H1 (cell line): Measurements from ENCODE around the gene NFASC. TPM values are rescaled to one million over a fixed set of nuclear protein-coding genes. Genes with fewer than 3 reads are reported as not detected.

ENCODE experiments used
- CTCF ChIA-PET: fragments of 300-600 bp; sonication (Branson Sonifier 250); formaldehyde crosslinking; loops from one replicate; lab custom pipeline; 2021; ENCODE audit not compliant: partially characterized antibody; lab: Charles Lee
- POLR2A ChIA-PET: fragments of 300-600 bp; sonication (Branson Sonifier 250); formaldehyde crosslinking; loops from one replicate; lab custom pipeline; 2021; ENCODE audit warnings: inconsistent platforms; ENCODE audit not compliant: partially characterized antibody; lab: Charles Lee
- DNase-seq, 2 experiments: peaks; one replicate each; pipeline versions ENCODE4 v3.0.0 to v3.0.0-alpha.2; 2010 to 2022; ENCODE audit warnings: low spot score in 2 of 2, low read depth in 1 of 2, mixed read lengths in 1 of 2
- FAIRE-seq: peaks from 2 replicates; lab custom pipeline; 2011; peaks lifted over from hg19 to GRCh38; lab: Jason Lieb, UNC
- H2AFZ ChIP-seq: 2 replicates; pipeline ENCODE4 v1.8.1; 2012; ENCODE audit warnings: low read length, inconsistent platforms
- H2AK5ac ChIP-seq: 2 replicates; pipeline ENCODE4 v1.6.1; 2013; ENCODE audit warnings: low read depth, low read length
- H2BK120ac ChIP-seq: replicated peaks from 2 replicates; pipeline ENCODE3; 2013; ENCODE audit warnings: low read depth, low read length, inconsistent platforms
- H2BK12ac ChIP-seq: 2 replicates; pipeline ENCODE4 v1.6.1; 2013; ENCODE audit warnings: low read depth, low read length
- H2BK15ac ChIP-seq: 2 replicates; pipeline ENCODE4 v1.6.1; 2013; ENCODE audit warnings: low read length
- H2BK20ac ChIP-seq: 2 replicates; pipeline ENCODE4 v1.6.1; 2013; ENCODE audit warnings: low read length
- H2BK5ac ChIP-seq: 2 replicates; pipeline ENCODE4 v1.6.1; 2013; ENCODE audit warnings: low read depth, low read length
- H3K14ac ChIP-seq: 2 replicates; pipeline ENCODE4 v1.6.1; 2013; ENCODE audit warnings: inconsistent platforms; ENCODE audit not compliant: insufficient read length
- H3K18ac ChIP-seq: 2 replicates; pipeline ENCODE4 v1.6.1; 2013; ENCODE audit warnings: low read length; ENCODE audit errors: extremely low read depth
- H3K23ac ChIP-seq: 2 replicates; pipeline ENCODE4 v1.6.1; 2013; ENCODE audit warnings: inconsistent platforms; ENCODE audit not compliant: insufficient read length
- H3K23me2 ChIP-seq: 2 replicates; pipeline ENCODE4 v1.6.1; 2013; ENCODE audit warnings: low read depth, low read length
- H3K27ac ChIP-seq: 2 replicates; pipeline ENCODE4 v1.6.1; 2011; ENCODE audit warnings: low read depth, low read length, inconsistent platforms
- H3K27me3 ChIP-seq, 4 experiments: replicated peaks in 1 of 4; 1 replicate in 1 of 4; 2 replicates in 3 of 4; pipeline versions ENCODE4 v1.6.1 to v1.8.1; 2011 to 2013; ENCODE audit warnings: low read length in 3 of 4, mild to moderate bottlenecking in 3 of 4, inconsistent platforms in 2 of 4, mixed read lengths in 2 of 4, moderate library complexity in 1 of 4; ENCODE audit not compliant: control insufficient read depth in 3 of 4, insufficient read depth in 3 of 4; ENCODE audit errors: extremely low read depth in 1 of 4
- H3K36me3 ChIP-seq, 4 experiments: 2 replicates each; pipeline versions ENCODE4 v1.6.1 to v1.8.1; 2011 to 2013; ENCODE audit warnings: mild to moderate bottlenecking in 4 of 4, low read length in 3 of 4, moderate library complexity in 2 of 4, control low read depth in 1 of 4, inconsistent platforms in 1 of 4; ENCODE audit not compliant: insufficient read depth in 4 of 4, control insufficient read depth in 2 of 4
- H3K4ac ChIP-seq: replicated peaks from 2 replicates; pipeline ENCODE3; 2013; ENCODE audit warnings: low read length, low read depth, mixed read lengths, inconsistent platforms; ENCODE audit not compliant: insufficient read length
- H3K4me1 ChIP-seq, 4 experiments: replicated peaks in 1 of 4; 1 replicate in 1 of 4; 2 replicates in 3 of 4; pipeline versions ENCODE4 v1.6.1 to v1.8.1; 2011 to 2013; ENCODE audit warnings: low read length in 3 of 4, inconsistent platforms in 2 of 4, mixed read lengths in 1 of 4; ENCODE audit not compliant: insufficient read depth in 4 of 4, control insufficient read depth in 3 of 4
- H3K4me2 ChIP-seq, 2 experiments: 2 replicates each; pipeline versions ENCODE4 v1.6.1 to v1.8.1; 2011 to 2013; ENCODE audit warnings: low read depth in 2 of 2, low read length in 2 of 2, control low read depth in 1 of 2, inconsistent platforms in 1 of 2, mild to moderate bottlenecking in 1 of 2; ENCODE audit not compliant: insufficient read depth in 1 of 2
- H3K4me3 ChIP-seq, 4 experiments: fragments of 200-600, 300-600 bp in 1 of 4; sonication (generic), shearing (Covaris generic), sonication (Bioruptor Twin) in 1 of 4; 2 replicates each; pipeline versions ENCODE4 v1.5.1 to v1.8.1; 2011 to 2016; ENCODE audit warnings: low read length in 4 of 4, low read depth in 3 of 4, control low read depth in 2 of 4, inconsistent platforms in 2 of 4, mild to moderate bottlenecking in 2 of 4, mixed read lengths in 1 of 4, moderate library complexity in 1 of 4; ENCODE audit not compliant: insufficient read depth in 2 of 4; ENCODE audit errors: extremely low read depth in 1 of 4
- H3K56ac ChIP-seq: replicated peaks from 2 replicates; pipeline ENCODE3; 2013; ENCODE audit warnings: low read depth, mild to moderate bottlenecking, mixed read lengths, low read length, inconsistent platforms; ENCODE audit not compliant: insufficient read length
- H3K79me1 ChIP-seq: 2 replicates; pipeline ENCODE4 v1.6.1; 2013; ENCODE audit warnings: low read depth, low read length, control low read depth
- H3K79me2 ChIP-seq, 2 experiments: 2 replicates each; pipeline versions ENCODE4 v1.6.1 to v1.8.1; 2012 to 2013; ENCODE audit warnings: low read length in 2 of 2, mild to moderate bottlenecking in 2 of 2, inconsistent platforms in 1 of 2; ENCODE audit not compliant: insufficient read depth in 2 of 2, control insufficient read depth in 1 of 2
- H3K9ac ChIP-seq, 4 experiments: replicated peaks in 1 of 4; 1 replicate in 1 of 4; 2 replicates in 3 of 4; pipeline versions ENCODE4 v1.6.1 to v1.8.1; 2011 to 2013; ENCODE audit warnings: low read depth in 3 of 4, low read length in 3 of 4, control low read depth in 2 of 4, mild to moderate bottlenecking in 2 of 4, moderate library complexity in 2 of 4, inconsistent platforms in 1 of 4; ENCODE audit errors: extremely low read depth in 1 of 4
- H3K9me3 ChIP-seq, 2 experiments: 2 replicates each; pipeline versions ENCODE4 v1.6.1 to v1.8.1; 2012 to 2013; ENCODE audit warnings: mild to moderate bottlenecking in 2 of 2, moderate library complexity in 2 of 2, control low read depth in 1 of 2, inconsistent platforms in 1 of 2, low read depth in 1 of 2, low read length in 1 of 2, mixed read lengths in 1 of 2; ENCODE audit not compliant: insufficient read depth in 2 of 2
- H4K20me1 ChIP-seq, 2 experiments: replicated peaks in 1 of 2; 2 replicates each; pipeline versions ENCODE3 to v1.8.1; 2011 to 2013; ENCODE audit warnings: inconsistent platforms in 2 of 2, low read length in 2 of 2, mild to moderate bottlenecking in 1 of 2; ENCODE audit not compliant: insufficient read depth in 2 of 2, control insufficient read depth in 1 of 2
- H4K5ac ChIP-seq: 2 replicates; pipeline ENCODE4 v1.6.1; 2013; ENCODE audit warnings: low read length, low read depth, mixed read lengths, inconsistent platforms; ENCODE audit not compliant: insufficient read length
- H4K8ac ChIP-seq: 2 replicates; pipeline ENCODE4 v1.8.0; 2013; ENCODE audit warnings: mild to moderate bottlenecking, moderate library complexity, low read length, inconsistent platforms; ENCODE audit not compliant: insufficient read depth; ENCODE audit errors: extremely low read depth
- H4K91ac ChIP-seq: replicated peaks from 2 replicates; pipeline ENCODE3; 2013; ENCODE audit warnings: low read length, mixed read lengths, inconsistent platforms; ENCODE audit not compliant: insufficient read length
- CHD1 ChIP-seq: IDR thresholded peaks from 2 replicates; pipeline ENCODE4 v1.6.1; 2012; ENCODE audit warnings: low read depth, low read length, improper control_type of control experiment
- EZH2 ChIP-seq: fragments of 200-600 bp; sonication (generic); IDR thresholded peaks from 2 replicates; pipeline ENCODE4 v1.7.1; 2012; ENCODE audit warnings: low read depth, mild to moderate bottlenecking, moderate library complexity, low read length, inconsistent platforms; ENCODE audit not compliant: severe bottlenecking
- NANOG ChIP-seq: IDR thresholded peaks from 2 replicates; pipeline ENCODE4 v1.6.1; 2011; ENCODE audit warnings: low read length, low read depth, mild to moderate bottlenecking, inconsistent platforms; ENCODE audit not compliant: insufficient read depth, poor library complexity, severe bottlenecking
- WGBS, 2 experiments: shearing (Covaris generic) in 1 of 2; methylation state at CpG; one replicate each; pipeline versions ENCODE4 v1.1.6 to v1.1.7; 2013 to 2015; ENCODE audit warnings: low lambda C conversion rate in 2 of 2, mixed read lengths in 2 of 2, inconsistent platforms in 1 of 2, low coverage in 1 of 2, missing lambda C conversion rate in 1 of 2; ENCODE audit not compliant: insufficient replicate concordance in 2 of 2, insufficient coverage in 1 of 2, insufficient read length in 1 of 2; ENCODE audit errors: extremely low coverage in 1 of 2, missing lambda C conversion rate in 1 of 2; 5-methylcytosine and 5-hydroxymethylcytosine counted together
- polyA plus RNA-seq, 7 experiments: library from polyadenylated mRNA; depleted of rRNA in 3 of 7; stranded (reverse) in 5 of 7; unstranded in 2 of 7; fragments of >200 nt in 5 of 7; fragments of 200-250 nt in 2 of 7; gene quantifications; 1 replicate in 5 of 7; 2 replicates in 1 of 7; 4 replicates in 1 of 7; pipeline versions ENCODE4 v1.2.1 to v1.2.3, GENCODE V29; 2011 to 2013; ENCODE audit warnings: missing spikeins in 2 of 7, mixed read lengths in 2 of 7
- total RNA-seq: library from RNA; stranded (reverse); fragmentation: NEBNext Ultra II Directional; extraction: Animal tissue kit (Norgen Biotek cat#: 25700); gene quantifications from 2 replicates; pipeline ENCODE4 v1.2.1, GENCODE V29; 2021

NFASC gene
- total and polyA plus RNA-seq, 2 of the 8 experiments (the other 6 are each of a cell fraction or from before 2014, with no cell fraction given): 5.0 to 15.2 TPM

DNA sequence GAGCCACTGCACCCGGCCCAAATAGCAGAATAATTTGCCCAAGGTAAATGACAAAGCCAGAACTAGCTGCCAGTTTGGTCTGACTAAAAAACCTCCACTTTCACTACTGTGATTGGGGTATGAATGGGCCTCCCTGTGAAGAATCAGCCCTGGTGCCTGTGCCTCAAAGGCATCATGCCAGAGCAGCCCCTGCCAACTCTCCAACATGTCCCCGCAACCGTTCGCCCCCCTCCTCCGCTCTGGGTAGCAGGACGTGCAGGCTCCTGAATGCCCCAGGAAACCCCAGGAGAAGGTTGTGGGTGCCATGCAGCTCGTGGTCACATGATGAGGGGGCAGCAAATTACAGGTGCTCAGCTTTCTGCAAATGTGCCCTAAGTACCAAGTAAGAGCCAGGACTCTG lies 157.7 kb downstream of the NFASC start:
- H2BK5ac ChIP-seq: no peak overlapping the region
- no peak overlapping the region for H3K56ac ChIP-seq
- no peak overlapping the region for H3K4ac ChIP-seq
- no peaks in the 10 kb centered on the region for H3K36me3 ChIP-seq
- no peaks in the 10 kb centered on the region for H4K20me1 ChIP-seq
- H3K27ac ChIP-seq: no peak overlapping the region
- no peak overlapping the region for H3K4me3 ChIP-seq
- no peak overlapping the region for H2BK15ac ChIP-seq
- no peaks in the 10 kb centered on the region for H3K9me3 ChIP-seq
- H3K79me1 ChIP-seq: no peaks in the 10 kb centered on the region
- H3K4me1 ChIP-seq: peaks cover 0 to 11% (median 7%) of the 10 kb centered on the region in 4 experiments; a peak in 6 of 7 replicates
- no peak overlapping the region for H2AK5ac ChIP-seq
- ChIA-PET CTCF (interaction anchor here (0.6 to 33.2 kb wide), 14 partner anchors 10 to 673 kb away, joined by 3 to 531 read pairs (median 5); no protein-coding TSS in a partner anchor), POLR2A (interaction anchor here (1.3 kb wide), 1 partner anchor 10 kb away, joined by 4 read pairs; no protein-coding TSS in a partner anchor)
- H2AFZ ChIP-seq: no peak overlapping the region
- H3K4me2 ChIP-seq: no peak overlapping the region
- no peak overlapping the region for H3K14ac ChIP-seq
- H3K18ac ChIP-seq: no peak overlapping the region
- no peak overlapping the region for H3K23ac ChIP-seq
- DNase-seq (no peak), FAIRE-seq (no peak)
- H3K9ac ChIP-seq: no peak overlapping the region
- H2BK120ac ChIP-seq: no peak overlapping the region
- H4K91ac ChIP-seq: no peak overlapping the region
- 87% methylated on average over 7 of the region's 7 CpGs; no CpG with 5 or more reads in 1 of the 2 experiments for WGBS, 2 experiments
- peaks cover 2% of the 10 kb centered on the region; the same call in 1 of the 2 replicates for H3K23me2 ChIP-seq
- no peaks in the 10 kb centered on the region for H3K27me3 ChIP-seq
- no peak overlapping the region for H4K5ac ChIP-seq
- no peak overlapping the region for H4K8ac ChIP-seq
- no peak overlapping the region for H2BK12ac ChIP-seq
- no peaks in the 10 kb centered on the region for H3K79me2 ChIP-seq
- no peak overlapping the region for H2BK20ac ChIP-seq
- TF ChIP-seq NANOG (no peak), CHD1 (no peak), EZH2 (no peak)
